H1 (cell line): Measurements from ENCODE around the gene CA10. TPM values are rescaled to one million over a fixed set of nuclear protein-coding genes. Genes with fewer than 3 reads are reported as not detected.

ENCODE experiments used
- ATF3 ChIP-seq: IDR thresholded peaks from 2 replicates; pipeline ENCODE4 v1.6.1; 2011; ENCODE audit warnings: low read depth, mild to moderate bottlenecking, low read length; ENCODE audit not compliant: insufficient read depth
- EZH2 ChIP-seq: fragments of 200-600 bp; sonication (generic); IDR thresholded peaks from 2 replicates; pipeline ENCODE4 v1.7.1; 2012; ENCODE audit warnings: low read depth, mild to moderate bottlenecking, moderate library complexity, low read length, inconsistent platforms; ENCODE audit not compliant: severe bottlenecking
- KDM1A ChIP-seq: fragments of 200-600, 300-600 bp; sonication (generic); IDR thresholded peaks from 2 replicates; pipeline ENCODE4 v1.7.1; 2016; ENCODE audit warnings: mild to moderate bottlenecking, low read length, borderline replicate concordance
- TBP ChIP-seq: IDR thresholded peaks from 2 replicates; pipeline ENCODE4 v1.6.1; 2011; ENCODE audit warnings: low read depth, low read length, improper control_type of control experiment
- polyA plus RNA-seq, 7 experiments: library from polyadenylated mRNA; depleted of rRNA in 3 of 7; stranded (reverse) in 5 of 7; unstranded in 2 of 7; fragments of >200 nt in 5 of 7; fragments of 200-250 nt in 2 of 7; gene quantifications; 1 replicate in 5 of 7; 2 replicates in 1 of 7; 4 replicates in 1 of 7; pipeline versions ENCODE4 v1.2.1 to v1.2.3, GENCODE V29; 2011 to 2013; ENCODE audit warnings: missing spikeins in 2 of 7, mixed read lengths in 2 of 7
- total RNA-seq: library from RNA; stranded (reverse); fragmentation: NEBNext Ultra II Directional; extraction: Animal tissue kit (Norgen Biotek cat#: 25700); gene quantifications from 2 replicates; pipeline ENCODE4 v1.2.1, GENCODE V29; 2021

CA10 gene
- total and polyA plus RNA-seq, 2 of the 8 experiments (the other 6 are each of a cell fraction or from before 2014, with no cell fraction given) = 0.60 to 0.63 TPM

DNA sequence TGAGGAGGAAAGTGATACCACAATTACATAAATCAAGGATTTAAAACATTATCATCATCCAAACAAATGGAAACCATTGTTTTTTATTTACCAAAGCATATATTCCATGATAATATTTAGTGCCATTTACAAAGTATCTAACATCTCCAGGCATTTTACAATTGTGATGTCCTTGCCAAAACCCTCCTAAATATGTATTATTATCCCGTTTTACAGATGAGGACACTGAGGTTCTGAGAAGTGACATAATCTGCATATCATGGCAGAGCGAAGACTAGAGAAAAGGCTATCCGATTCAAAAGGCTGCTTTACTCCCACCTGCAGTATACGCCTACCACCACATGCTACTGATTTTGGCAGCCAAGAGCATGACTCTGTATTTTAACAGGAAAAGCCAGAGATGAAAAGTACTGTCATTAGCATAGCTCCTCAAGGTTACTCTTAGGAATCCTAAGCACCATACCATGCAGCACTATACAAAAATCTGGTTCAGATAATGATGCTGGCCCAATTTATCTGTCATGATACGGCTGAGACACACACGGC, 301.4 kb downstream of the CA10 start (continued):
- TF ChIP-seq ATF3 (no peak), TBP (no peak), EZH2 (no peak), KDM1A (peak; percentile 67; the same call in 1 of the 2 replicates)
- TF ChIP-seq, all 59 proteins: peak for 4
